ENCODE data around the gene SLC35B1.
"Not testable (repeated sequence)": the region's sequence is repeated elsewhere in the genome, so short reads cannot be mapped to it uniquely, and the experiment has no call there.

Gene SLC35B1

DNA sequence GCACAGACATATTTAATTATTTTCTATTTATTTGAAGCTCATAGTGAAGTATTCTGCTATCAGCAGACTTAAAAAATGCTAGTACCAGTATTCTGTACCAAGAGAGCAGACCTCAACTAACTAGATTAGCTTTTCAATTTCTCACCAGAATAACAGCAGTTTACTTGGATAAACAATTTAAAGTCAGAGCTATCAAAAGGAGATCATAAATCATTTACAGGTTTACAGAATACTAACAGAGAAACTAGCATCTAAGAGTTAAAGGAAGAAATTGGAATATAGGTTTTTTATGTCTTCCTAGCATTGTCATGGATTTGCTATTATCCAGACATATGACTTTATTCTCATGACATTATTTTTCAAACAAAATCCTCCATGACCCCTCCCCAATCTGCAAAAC, 33.3 kb downstream of the SLC35B1 start:
- TF ChIP-seq, protein P1, sequence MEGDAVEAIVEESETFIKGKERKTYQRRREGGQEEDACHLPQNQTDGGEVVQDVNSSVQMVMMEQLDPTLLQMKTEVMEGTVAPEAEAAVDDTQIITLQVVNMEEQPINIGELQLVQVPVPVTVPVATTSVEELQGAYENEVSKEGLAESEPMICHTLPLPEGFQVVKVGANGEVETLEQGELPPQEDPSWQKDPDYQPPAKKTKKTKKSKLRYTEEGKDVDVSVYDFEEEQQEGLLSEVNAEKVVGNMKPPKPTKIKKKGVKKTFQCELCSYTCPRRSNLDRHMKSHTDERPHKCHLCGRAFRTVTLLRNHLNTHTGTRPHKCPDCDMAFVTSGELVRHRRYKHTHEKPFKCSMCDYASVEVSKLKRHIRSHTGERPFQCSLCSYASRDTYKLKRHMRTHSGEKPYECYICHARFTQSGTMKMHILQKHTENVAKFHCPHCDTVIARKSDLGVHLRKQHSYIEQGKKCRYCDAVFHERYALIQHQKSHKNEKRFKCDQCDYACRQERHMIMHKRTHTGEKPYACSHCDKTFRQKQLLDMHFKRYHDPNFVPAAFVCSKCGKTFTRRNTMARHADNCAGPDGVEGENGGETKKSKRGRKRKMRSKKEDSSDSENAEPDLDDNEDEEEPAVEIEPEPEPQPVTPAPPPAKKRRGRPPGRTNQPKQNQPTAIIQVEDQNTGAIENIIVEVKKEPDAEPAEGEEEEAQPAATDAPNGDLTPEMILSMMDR (IDR thresholded peaks at IDR 0.05; ENCODE audit: extremely low read depth, insufficient read depth, missing control alignments), result no peak
- DNase-seq (ENCODE audit: low spot score), result no peak
- in situ Hi-C loops (cut with MboI; ENCODE audit: low pct_unique_long_range_greater_than_20kb, low sequenced_read_pairs, unreplicated experiment), result no loop called here

DNA sequence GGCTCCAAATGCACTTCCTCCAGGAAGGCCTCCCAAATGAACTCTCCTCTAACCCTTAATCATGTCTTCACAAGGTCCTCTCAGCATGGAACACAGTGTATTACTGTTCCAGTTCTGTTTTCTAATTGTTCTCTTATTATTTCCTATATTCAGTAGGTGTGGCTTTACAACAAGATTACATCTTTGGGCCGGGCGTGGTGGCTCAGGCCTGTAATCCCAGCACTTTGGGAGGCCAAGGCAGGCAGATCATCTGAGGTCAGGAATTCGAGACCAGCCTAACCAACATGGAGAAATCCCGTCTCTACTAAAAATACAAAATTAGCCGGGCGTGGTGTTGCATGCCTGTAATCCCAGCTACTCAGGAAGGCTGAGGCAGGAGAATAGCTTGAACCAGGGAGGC, 34.1 kb downstream of the SLC35B1 start:
- in situ Hi-C loops (cut with MboI; ENCODE audit: low pct_unique_long_range_greater_than_20kb, low sequenced_read_pairs, unreplicated experiment); DNase-seq (ENCODE audit: low spot score): not testable (repeated sequence)

GRCh38 chr17:49670641-49671040, 37.1 kb downstream of the SLC35B1 start:
- in situ Hi-C loops (cut with MboI; ENCODE audit: low pct_unique_long_range_greater_than_20kb, low sequenced_read_pairs, unreplicated experiment), result no loop called here
- no peak for DNase-seq (ENCODE audit: low spot score)
- TF ChIP-seq, protein P1 (IDR thresholded peaks at IDR 0.05; ENCODE audit: extremely low read depth, insufficient read depth, missing control alignments), result no peak

DNA sequence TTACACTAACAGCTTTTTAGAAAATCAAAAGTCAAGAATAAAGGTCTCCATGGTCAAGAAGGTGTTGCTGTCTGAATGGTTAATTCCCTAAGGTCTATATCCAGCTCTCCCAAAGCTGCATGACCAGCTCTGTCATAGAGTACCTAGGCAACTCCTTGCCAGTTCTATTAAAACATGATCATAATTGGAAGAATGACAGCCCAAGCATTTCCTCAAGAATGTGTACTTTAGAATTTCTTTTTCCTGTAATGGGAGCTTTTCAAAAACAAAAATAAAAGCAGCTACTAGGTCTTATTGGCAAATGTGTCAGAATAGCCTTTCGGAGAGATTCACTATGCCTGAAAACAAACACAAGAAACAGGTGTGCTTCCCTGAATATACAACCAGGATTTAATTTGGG, 37.8 kb downstream of the SLC35B1 start:
- no peak for DNase-seq (ENCODE audit: low spot score)
- TF ChIP-seq, protein P1 (IDR thresholded peaks at IDR 0.05; ENCODE audit: extremely low read depth, insufficient read depth, missing control alignments), result no peak
- in situ Hi-C loops (cut with MboI; ENCODE audit: low pct_unique_long_range_greater_than_20kb, low sequenced_read_pairs, unreplicated experiment), result no loop called here

DNA sequence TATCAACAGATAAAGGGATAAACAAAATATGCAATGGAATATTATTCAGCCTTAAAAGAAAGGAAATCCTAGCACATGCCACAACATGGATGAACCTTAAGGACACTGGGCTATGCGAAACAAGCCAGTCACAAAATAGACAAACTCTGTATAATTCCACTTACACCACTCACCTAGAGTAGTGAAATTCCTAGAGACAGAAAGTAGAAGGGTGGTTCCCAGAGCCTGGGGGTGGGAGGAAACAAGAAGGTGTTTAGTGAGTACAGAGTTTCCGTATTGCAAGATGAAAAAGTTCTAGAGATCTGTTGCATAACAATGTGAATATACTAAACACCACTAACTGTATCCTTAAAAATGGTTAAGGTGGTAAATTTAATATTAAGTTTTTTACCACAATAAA, 39.9 kb downstream of the SLC35B1 start:
- TF ChIP-seq, protein P1 (IDR thresholded peaks at IDR 0.05; ENCODE audit: extremely low read depth, insufficient read depth, missing control alignments), result no peak
- in situ Hi-C loops (cut with MboI; ENCODE audit: low pct_unique_long_range_greater_than_20kb, low sequenced_read_pairs, unreplicated experiment), result no loop called here
- DNase-seq (ENCODE audit: low spot score), result no peak

DNA sequence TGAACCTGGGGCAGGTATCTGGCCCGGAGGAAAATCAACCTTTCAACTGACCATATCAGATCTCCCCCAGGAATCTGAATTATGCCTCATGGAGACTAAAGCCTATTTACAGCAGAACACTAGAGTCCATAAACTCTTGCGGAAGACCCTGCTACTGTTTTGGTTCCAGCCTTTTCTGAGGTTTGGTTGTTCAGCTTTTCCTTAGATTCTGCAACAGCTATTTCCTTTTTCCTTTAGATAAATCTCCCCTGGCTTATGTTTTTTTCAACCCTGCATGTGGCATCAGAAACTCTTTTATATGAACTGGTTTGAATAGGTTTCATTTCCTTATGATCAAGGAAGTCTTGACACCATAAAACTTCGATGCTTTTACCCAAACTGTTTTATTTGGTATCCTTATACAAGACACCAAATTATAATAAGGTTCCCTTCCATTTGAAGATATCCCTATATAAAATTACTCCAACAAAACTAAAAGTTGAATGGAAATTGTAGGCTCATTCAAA, 43.0 kb downstream of the SLC35B1 start:
- in situ Hi-C loops (cut with MboI; ENCODE audit: low pct_unique_long_range_greater_than_20kb, low sequenced_read_pairs, unreplicated experiment), result no loop called here
- TF ChIP-seq, protein P1 (IDR thresholded peaks at IDR 0.05; ENCODE audit: extremely low read depth, insufficient read depth, missing control alignments), result no peak
- DNase-seq (ENCODE audit: low spot score), result no peak

DNA sequence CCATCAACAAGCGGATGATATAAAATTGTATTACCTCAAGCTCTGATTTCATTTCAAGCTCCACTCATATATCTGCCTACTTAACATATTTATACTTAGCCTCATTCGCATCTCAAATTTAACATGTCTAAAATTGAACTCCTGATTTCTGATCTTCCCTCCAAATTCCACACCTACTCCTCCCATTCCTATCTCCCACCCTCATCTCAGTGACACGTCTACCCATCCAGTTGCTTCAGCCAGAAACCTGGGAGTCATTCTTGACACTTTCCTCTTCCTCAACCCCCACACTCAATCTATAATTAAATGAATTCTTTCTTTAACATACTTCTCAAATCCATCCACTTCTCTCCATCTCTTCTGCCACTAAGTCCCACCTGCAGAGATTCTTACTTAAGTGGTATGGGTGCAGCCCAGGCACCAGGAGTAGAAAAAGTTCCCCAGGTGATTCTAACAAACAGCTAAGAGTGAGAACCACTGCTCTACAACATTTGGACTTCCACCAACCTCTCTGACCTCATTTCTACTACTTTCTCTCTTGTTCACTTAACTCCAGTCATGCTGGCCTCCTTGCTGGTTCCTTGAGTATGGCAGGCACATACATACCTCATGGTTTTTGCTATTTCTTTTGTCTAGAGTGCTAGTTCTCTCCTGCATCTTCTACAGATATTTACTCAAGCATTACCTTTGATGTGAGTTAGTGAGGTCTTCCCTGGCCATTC, 47.9 kb downstream of the SLC35B1 start:
- DNase-seq (ENCODE audit: low spot score), result peak; percentile 44
- in situ Hi-C loops (cut with MboI; ENCODE audit: low pct_unique_long_range_greater_than_20kb, low sequenced_read_pairs, unreplicated experiment), result no loop called here
- TF ChIP-seq, protein P1 (IDR thresholded peaks at IDR 0.05; ENCODE audit: extremely low read depth, insufficient read depth, missing control alignments), result no peak

Data from GM13977 (cell line).